ES-I3 (cell line): ENCODE data around the gene BOLA1.
"Not testable (repeated sequence)": the region's sequence is repeated elsewhere in the genome, so short reads cannot be mapped to it uniquely, and the experiment has no call there.

ENCODE experiments used
- H3K36me3 ChIP-seq: 2 replicates; pipeline ENCODE4 v1.6.1; 2013; ENCODE audit warnings: mild to moderate bottlenecking, low read length, control low read depth, moderate library complexity; ENCODE audit not compliant: insufficient read depth
- H3K4me1 ChIP-seq: 2 replicates; pipeline ENCODE4 v1.6.1; 2013; ENCODE audit warnings: mild to moderate bottlenecking, control low read depth, low read length; ENCODE audit not compliant: insufficient read depth
- H3K9ac ChIP-seq: 2 replicates; pipeline ENCODE4 v1.6.1; 2013; ENCODE audit warnings: low read depth, mild to moderate bottlenecking, low read length, moderate library complexity
- H3K9me3 ChIP-seq: 2 replicates; pipeline ENCODE4 v1.6.1; 2013; ENCODE audit warnings: mild to moderate bottlenecking, low read length, moderate library complexity; ENCODE audit not compliant: control insufficient read depth, insufficient read depth

The BOLA1 gene

DNA sequence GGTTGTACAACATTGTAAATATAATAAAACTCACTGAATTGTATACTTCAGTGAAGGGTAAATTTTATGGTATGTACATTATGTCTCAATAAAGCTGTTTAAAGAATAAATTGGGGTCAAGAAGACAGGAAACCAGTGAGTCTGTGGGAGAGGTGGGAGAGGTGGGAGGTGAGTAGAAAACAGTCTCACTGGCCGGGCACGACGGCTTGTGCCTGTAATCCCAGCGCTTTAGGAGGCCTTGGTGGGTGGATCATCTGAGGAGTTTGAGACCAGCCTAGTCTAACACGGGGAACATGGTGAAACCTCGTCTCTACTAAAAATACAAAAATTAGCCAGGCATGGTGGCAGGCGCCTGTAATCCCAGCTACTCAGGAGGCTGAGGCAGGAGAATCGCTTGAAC, 33.1 kb downstream of the BOLA1 start:
- Histone ChIP-seq H3K36me3 (no peaks in the 10 kb centered on the region), H3K9me3 (no peaks in the 10 kb centered on the region), H3K9ac (no peak overlapping the region), H3K4me1 (peaks cover under 1% of the 10 kb centered on the region; the same call in 1 of the 2 replicates)

DNA sequence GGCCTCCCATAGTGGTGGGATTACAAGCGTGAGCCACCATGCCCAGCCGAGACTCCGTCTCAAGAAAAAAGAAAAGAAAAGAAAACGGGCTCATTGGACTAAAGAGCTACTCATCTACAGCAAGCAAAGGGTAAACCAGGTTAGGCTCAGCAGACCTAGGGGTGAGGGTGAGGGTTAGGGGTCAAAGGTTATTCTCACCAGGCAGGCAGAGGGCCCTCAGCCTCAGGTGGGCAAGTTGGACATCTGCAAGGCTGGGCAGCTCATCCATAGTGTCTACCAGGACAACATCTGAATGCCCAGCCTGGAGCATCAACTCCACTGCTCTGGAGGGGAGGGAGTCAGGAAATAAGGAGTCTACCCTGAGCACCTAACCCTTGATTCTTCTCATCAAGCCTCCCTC, 33.8 kb downstream of the BOLA1 start:
- Histone ChIP-seq H3K36me3 (no peaks in the 10 kb centered on the region), H3K9ac (no peak overlapping the region), H3K4me1 (peaks cover 8% of the 10 kb centered on the region), H3K9me3 (no peaks in the 10 kb centered on the region)

DNA sequence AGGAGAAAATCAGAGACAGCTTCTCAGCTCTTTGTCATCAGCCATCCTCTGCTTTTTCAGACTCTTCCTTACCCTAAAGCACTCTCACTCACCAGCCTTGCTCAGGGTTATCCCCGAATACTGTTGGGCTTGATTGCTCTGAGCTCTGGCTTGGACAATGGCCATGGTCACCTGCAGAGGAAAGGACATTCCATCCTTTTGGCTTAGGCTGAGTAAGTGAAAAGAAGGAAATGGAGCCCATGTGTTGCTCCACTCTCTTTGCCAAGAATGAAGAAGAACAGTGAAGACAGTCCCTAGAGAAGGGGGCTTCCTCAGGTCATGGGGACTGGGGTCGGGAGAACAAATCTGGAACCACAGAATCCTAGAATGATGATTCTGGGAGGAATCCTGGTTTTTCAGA, 35.0 kb downstream of the BOLA1 start:
- H3K4me1 ChIP-seq: peaks cover 8% of the 10 kb centered on the region
- H3K36me3 ChIP-seq: no peaks in the 10 kb centered on the region
- no peaks in the 10 kb centered on the region for H3K9me3 ChIP-seq
- no peak overlapping the region for H3K9ac ChIP-seq

DNA sequence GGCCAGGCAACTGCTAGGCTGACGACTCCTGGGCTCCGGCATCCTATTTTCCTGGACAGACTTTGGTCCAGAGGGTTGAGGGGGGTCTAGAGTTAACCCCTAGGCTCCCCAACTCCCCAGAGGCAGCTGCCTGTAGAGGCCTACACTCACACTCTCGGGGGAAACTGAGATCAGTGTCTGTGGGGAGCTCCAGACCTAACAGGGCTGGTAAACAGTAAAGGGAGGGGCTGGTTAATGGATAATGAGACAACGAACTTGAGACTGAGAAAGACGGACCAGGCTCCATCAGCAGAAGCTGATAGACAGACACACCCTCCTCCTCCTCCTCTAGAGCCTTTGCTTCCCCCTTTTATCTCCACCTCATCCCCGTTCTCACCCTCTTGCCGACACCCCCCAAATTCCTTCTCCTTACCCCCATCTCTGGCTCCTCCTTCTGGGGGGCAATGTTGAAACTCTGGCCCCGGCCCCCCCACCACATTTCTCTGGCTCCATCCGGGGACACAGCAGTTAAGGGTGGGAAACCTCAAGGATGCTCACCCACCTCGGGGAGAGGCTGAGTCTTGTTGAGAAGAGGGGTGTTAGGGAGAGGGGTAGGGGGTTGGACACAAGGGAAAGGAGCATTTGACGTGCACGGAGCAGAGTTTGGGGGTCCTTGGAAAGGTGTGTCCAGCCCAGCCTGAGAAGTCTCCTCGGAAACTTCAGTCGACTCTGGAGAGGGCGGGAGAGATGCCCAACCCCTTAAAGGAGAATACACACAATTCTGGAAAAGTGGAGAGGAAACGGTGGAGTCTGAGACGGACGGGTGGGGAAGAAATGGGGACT, 37.0 kb downstream of the BOLA1 start, which contains the start of gene MTMR11:
Gene MTMR11, minus strand, starts transcription at position 710 of the 822 bp plus-strand sequence. Its CDS starts 232 bp downstream, at position 478.
- H3K9me3 ChIP-seq: no peaks in the 10 kb centered on the region
- no peaks in the 10 kb centered on the region for H3K36me3 ChIP-seq
- H3K9ac ChIP-seq: peak within 1 kb of the TSS; percentile 50
- peaks cover 18% of the 10 kb centered on the region for H3K4me1 ChIP-seq

DNA sequence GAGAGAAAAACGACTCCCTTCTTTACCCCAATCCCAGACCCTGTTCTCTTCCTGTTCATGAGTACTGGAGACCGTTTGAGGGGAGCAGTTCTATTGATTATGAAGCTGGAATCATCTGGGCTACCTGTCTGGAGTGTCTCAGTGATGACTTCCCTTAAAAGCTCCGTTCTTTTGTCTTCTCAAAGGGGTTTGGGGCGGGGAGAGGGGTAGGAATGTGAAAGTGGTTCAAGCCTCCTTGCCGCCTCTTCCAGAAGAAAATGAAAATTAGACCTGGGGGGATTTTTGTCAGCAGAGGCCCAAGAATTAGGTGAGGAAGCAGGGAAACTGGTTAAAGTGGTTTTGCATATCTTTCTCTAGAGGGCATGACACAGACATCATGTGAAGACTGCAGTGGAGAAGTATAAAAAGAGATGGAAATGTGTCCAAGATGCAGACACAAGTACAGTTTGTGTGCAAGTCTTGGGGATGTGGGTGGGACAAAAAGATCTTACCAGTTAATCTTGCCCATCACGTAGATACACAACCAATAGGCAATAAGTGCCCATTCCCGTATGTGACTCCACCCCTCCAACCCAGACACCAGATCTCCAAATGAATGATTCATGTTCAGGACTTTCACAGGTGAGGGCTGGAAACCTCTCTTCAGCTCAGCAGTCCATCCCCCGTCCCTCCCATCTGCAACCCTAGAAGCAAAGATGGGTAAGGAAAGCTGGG, 37.8 kb downstream of the BOLA1 start:
- Histone ChIP-seq H3K9ac (peak overlapping the region; percentile 50), H3K36me3 (no peaks in the 10 kb centered on the region), H3K4me1 (peaks cover 23% of the 10 kb centered on the region), H3K9me3 (no peaks in the 10 kb centered on the region)

DNA sequence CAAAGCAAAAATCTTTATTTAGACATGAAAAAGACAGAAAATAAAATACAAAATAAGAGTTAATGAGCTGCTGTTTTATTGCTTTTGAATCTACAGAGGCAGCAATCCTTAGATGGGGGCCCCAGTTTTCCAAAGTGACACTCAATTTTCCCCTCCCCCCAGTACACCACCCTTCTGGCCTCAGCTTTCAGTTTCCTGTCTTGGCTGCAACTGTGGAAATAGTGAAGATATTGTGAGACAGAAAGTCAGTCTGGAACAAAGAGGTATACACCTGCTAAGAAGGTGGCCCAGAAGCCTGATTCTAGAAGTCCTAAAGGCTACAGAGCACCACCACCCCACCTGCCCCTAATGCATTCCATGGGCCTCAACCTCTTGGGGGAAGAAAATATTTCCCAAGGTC, 38.4 kb downstream of the BOLA1 start:
- H3K4me1 ChIP-seq: peaks cover 23% of the 10 kb centered on the region
- H3K36me3 ChIP-seq: no peaks in the 10 kb centered on the region
- no peaks in the 10 kb centered on the region for H3K9me3 ChIP-seq
- peak overlapping the region; percentile 50; the same call in 1 of the 2 replicates for H3K9ac ChIP-seq

DNA sequence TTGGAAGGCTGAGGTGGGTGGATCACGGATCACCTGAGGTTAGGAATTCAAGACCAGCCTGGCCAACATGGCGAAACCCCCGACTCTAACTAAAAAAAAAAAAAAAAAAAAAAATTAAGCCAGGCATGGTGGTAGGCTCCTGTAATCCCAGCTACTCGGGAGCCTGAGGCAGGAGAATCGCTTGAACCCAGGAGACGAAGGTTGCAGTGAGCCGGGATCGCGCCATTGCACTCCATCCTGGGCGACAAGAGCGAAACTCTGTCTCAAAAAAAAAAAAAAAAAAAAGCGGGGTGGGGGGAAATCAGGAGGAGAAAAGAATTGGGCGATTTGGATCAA, 39.3 kb downstream of the BOLA1 start:
- H3K9ac ChIP-seq: peak overlapping the region; percentile 75
- not testable (repeated sequence) for H3K9me3 ChIP-seq, H3K36me3 ChIP-seq
- H3K4me1 ChIP-seq: peaks cover 23% of the 10 kb centered on the region

DNA sequence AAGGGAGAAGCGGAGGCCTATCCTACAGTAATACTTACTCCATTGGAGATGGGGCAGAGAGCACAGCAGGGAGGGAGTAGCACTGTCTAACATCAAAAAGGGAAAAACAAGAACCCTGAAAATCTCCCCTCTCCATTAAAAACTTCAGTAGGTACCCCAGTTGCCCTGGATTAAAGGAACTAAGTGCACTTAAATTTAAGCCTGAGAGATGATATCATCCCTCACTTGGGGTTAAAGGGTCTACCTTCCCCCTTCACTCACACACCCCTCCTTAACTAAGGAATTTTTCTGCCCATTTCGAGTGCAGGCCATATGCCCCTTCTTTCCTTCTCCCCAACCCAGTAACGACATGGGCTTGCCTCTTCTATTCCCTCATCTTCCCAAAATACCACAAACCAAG, 41.1 kb downstream of the BOLA1 start:
- Histone ChIP-seq H3K9ac (no peak overlapping the region), H3K4me1 (peaks cover 23% of the 10 kb centered on the region), H3K36me3 (0 out of 2 replicates have a peak, but pooled peaks cover 3% of the 10 kb centered on the region), H3K9me3 (no peaks in the 10 kb centered on the region)

DNA sequence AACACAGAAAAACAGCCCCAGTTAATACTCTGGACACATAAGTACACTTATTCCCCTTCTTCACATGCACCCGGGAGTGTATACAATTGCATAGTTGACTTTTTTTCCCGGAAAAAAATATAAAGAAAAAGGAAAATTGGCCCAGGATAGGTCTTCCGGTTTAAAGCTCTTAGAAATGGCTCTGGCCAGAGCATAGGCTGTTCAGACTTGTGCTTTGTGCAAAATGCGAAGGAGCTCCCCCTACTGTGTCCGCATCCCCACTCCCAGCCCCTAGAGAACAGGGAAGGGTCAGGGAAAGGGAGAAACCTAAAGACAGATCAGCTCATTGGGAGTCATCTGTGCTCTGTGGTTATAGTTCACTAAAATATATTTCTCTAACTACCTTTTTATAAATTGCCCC, 42.8 kb downstream of the BOLA1 start:
- no peaks in the 10 kb centered on the region for H3K9me3 ChIP-seq
- H3K4me1 ChIP-seq: peaks cover 23% of the 10 kb centered on the region
- H3K36me3 ChIP-seq: peaks cover 4% of the 10 kb centered on the region; the same call in 1 of the 2 replicates
- H3K9ac ChIP-seq: no peak overlapping the region

DNA sequence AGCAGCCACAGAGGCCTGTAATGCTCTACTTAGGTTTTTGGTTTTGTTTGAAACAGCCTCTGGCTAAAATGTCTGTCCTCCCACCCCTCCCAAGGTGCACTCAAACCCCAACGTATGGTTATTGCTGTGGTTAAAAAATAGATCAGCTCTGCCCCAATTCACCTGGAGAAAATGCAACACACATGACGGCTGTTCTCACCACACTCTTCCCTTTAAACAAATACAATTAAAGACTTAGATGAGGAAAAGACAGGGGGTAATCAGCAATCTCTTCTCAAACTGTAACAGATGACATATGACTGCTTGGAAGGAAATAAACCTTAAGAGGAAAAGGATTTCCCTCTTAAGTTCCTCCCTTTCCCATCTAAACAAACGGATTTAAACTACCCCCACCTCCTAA, 43.5 kb downstream of the BOLA1 start:
- Histone ChIP-seq H3K9me3 (no peaks in the 10 kb centered on the region), H3K36me3 (peaks cover 7% of the 10 kb centered on the region; the same call in 1 of the 2 replicates), H3K4me1 (peaks cover 18% of the 10 kb centered on the region), H3K9ac (no peak overlapping the region)

DNA sequence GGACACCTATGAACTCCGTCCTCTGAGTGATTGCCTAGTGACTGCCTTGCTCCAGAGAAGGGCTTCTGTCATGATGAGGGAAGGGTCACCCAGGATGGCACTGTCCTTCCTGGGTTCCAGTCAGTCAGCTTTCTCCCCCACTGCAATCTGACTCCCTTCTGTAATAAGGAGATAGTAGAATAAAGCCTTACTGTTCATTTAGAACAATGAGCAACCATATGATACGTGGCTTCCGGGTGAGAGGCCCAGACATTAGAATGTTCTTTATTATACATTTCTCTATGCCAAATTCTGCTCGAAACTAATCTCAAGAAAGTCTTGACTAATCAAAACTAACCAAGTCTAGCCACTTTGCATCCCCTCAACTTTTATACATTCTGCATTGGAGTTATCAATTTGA, 45.8 kb downstream of the BOLA1 start:
- peaks cover 9% of the 10 kb centered on the region for H3K36me3 ChIP-seq

DNA sequence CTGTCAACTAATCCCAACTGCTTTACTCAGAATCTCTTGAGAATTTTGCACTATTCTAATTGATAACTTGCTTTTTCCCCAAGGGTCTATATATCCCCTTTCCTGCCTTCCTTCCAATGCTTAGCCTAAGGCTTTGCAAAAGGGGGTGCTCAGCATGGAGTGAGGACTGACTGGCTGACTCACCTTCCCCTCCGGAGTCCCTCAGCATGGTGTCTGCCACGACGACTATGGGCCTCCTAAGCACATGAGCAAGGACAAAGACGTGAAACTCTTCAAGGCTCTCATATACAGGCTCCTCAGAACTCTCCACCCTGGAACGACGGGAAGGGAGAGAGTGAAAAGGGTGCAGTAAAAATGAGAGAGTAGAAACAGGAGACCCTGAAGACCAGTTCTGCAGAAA, 50.5 kb downstream of the BOLA1 start:
- Histone ChIP-seq H3K4me1 (no peaks in the 10 kb centered on the region), H3K9ac (no peak overlapping the region), H3K9me3 (no peaks in the 10 kb centered on the region), H3K36me3 (peaks cover 6% of the 10 kb centered on the region)

More for the DNA sequence above, 45.8 kb downstream of the BOLA1 start:
- Histone ChIP-seq H3K4me1 (peaks cover 10% of the 10 kb centered on the region), H3K9me3 (no peaks in the 10 kb centered on the region), H3K9ac (no peak overlapping the region)
